Measurements from ENCODE around the gene NFXL1.

DNA sequence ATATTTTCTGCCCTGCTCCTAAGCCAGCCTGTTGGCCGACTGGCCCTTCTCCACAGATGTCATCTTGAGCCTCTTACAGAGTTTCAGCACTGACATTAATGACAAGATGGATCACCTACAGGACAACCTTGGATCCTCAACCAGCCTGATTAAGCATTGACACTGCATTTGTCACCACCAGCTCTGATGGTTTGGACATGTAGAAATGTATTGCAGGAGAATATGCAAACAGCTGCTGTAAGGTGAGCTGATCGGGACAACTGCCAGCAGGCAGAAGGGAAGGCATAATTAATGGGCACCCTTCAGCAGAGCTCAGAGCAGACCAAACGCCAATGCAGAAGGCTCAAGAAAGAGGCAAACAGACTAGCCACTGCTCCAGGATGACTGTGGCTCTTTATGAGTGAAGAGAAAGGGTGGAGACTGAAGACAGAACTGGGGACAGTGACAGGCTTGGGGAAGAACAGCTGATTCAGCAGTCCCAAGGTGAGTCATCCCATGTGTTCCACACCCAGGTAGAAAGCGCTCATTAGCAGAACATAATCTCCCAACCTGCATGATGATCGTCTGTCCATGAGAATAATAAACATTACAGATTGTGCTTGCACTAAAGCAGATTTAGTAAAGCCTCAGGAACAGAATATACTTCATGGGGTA, 83.2 kb downstream of the NFXL1 start:
- TF ChIP-seq POLR2A (IDR thresholded peaks at IDR 0.05) (no peak), EP300 (IDR thresholded peaks at IDR 0.05) (no peak)
- TF ChIP-seq, protein P1, sequence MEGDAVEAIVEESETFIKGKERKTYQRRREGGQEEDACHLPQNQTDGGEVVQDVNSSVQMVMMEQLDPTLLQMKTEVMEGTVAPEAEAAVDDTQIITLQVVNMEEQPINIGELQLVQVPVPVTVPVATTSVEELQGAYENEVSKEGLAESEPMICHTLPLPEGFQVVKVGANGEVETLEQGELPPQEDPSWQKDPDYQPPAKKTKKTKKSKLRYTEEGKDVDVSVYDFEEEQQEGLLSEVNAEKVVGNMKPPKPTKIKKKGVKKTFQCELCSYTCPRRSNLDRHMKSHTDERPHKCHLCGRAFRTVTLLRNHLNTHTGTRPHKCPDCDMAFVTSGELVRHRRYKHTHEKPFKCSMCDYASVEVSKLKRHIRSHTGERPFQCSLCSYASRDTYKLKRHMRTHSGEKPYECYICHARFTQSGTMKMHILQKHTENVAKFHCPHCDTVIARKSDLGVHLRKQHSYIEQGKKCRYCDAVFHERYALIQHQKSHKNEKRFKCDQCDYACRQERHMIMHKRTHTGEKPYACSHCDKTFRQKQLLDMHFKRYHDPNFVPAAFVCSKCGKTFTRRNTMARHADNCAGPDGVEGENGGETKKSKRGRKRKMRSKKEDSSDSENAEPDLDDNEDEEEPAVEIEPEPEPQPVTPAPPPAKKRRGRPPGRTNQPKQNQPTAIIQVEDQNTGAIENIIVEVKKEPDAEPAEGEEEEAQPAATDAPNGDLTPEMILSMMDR (IDR thresholded peaks at IDR 0.05), result no peak
